ENCODE data around the gene KMT2B. TPM values are rescaled to one million over a fixed set of nuclear protein-coding genes. Genes with fewer than 3 reads are reported as not detected.
A peak's percentile ranks its signal among the peaks of the same experiment; 100 is the strongest.
"Not testable (repeated sequence)": the region's sequence is repeated elsewhere in the genome, so short reads cannot be mapped to it uniquely, and the experiment has no call there.

KMT2B gene
- total RNA-seq, 1 donor from 2014 or later = 65.6 TPM

- H3K27me3 Mint-ChIP-seq = peaks cover 41% of the 10 kb centered on the region
- peak; percentile 57 for ATAC-seq (ENCODE audit: low read depth)
- no peaks in the 10 kb centered on the region for H3K36me3 Mint-ChIP-seq (ENCODE audit: low read depth)
- DNase-seq = no peak
- intact Hi-C loops (cut with micrococcal nuclease) = no loop called here
- TF ChIP-seq, protein P1, sequence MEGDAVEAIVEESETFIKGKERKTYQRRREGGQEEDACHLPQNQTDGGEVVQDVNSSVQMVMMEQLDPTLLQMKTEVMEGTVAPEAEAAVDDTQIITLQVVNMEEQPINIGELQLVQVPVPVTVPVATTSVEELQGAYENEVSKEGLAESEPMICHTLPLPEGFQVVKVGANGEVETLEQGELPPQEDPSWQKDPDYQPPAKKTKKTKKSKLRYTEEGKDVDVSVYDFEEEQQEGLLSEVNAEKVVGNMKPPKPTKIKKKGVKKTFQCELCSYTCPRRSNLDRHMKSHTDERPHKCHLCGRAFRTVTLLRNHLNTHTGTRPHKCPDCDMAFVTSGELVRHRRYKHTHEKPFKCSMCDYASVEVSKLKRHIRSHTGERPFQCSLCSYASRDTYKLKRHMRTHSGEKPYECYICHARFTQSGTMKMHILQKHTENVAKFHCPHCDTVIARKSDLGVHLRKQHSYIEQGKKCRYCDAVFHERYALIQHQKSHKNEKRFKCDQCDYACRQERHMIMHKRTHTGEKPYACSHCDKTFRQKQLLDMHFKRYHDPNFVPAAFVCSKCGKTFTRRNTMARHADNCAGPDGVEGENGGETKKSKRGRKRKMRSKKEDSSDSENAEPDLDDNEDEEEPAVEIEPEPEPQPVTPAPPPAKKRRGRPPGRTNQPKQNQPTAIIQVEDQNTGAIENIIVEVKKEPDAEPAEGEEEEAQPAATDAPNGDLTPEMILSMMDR (IDR thresholded peaks at IDR 0.05) = no peak
- H3K4me1 Mint-ChIP-seq = peaks cover 8% of the 10 kb centered on the region
- H3K27ac Mint-ChIP-seq = no peak overlapping the region
- POLR2A ChIA-PET = interaction anchor here (1.1 kb wide), 1 partner anchor 25 kb away, joined by 3 read pairs; the partner anchor contains the start of gene COX6B1
- peak overlapping the region; percentile 66 for H3K4me3 Mint-ChIP-seq
- H3K9me3 Mint-ChIP-seq = no peaks in the 10 kb centered on the region
- CTCF ChIA-PET = interaction anchor here (1.1 to 1.3 kb wide), 2 partner anchors 22 to 125 kb away, joined by 3 to 5 read pairs; no protein-coding TSS in a partner anchor
Observed at GRCh38 chr19:35673121-35673804, 44.5 kb upstream of the KMT2B start.

- H3K27me3 Mint-ChIP-seq = peaks cover 30% of the 10 kb centered on the region
Observed at GRCh38 chr19:35675589-35676140, 42.1 kb upstream of the KMT2B start.

DNA sequence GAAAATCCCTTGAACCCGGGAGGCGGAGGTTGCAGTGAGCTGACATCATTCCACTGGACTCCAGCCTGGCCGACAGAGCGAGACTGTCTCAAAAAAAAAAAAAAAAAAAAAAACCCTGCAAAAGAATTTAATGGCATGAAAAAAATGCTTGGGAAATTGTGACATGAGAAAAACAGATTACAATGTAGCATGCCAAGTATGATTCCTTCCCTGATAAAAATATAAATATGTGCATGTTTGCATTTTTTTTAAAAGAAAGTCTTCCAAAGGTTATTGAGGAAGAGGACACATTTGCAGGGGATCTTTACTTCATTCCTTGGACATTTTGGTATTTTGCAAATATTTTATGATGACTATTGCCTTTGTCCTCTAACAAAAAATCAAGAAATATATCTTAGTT, 28.0 kb upstream of the KMT2B start:
- intact Hi-C loops (cut with micrococcal nuclease) = loop anchor here (5.0 kb wide), 1 partner anchor 87 kb away; the partner anchor contains the start of gene ARHGAP33
- Mint-ChIP-seq H3K4me3 (no peak overlapping the region), H3K36me3 (ENCODE audit: low read depth) (no peaks in the 10 kb centered on the region), H3K4me1 (no peaks in the 10 kb centered on the region), H3K27ac (no peak overlapping the region), H3K9me3 (no peaks in the 10 kb centered on the region), H3K27me3 (peaks cover 4% of the 10 kb centered on the region)
- ChIA-PET CTCF (no interaction called here), POLR2A (no interaction called here)
- TF ChIP-seq, protein P1 (IDR thresholded peaks at IDR 0.05) = no peak
- DNase-seq (no peak), ATAC-seq (ENCODE audit: low read depth) (no peak)

More at GRCh38 chr19:35675589-35676140, 42.1 kb upstream of the KMT2B start:
- Mint-ChIP-seq H3K36me3 (ENCODE audit: low read depth) (no peaks in the 10 kb centered on the region), H3K9me3 (no peaks in the 10 kb centered on the region), H3K4me1 (peaks cover 8% of the 10 kb centered on the region), H3K4me3 (no peak overlapping the region), H3K27ac (no peak overlapping the region)
- CTCF ChIA-PET = no interaction called here
- DNase-seq = no peak
- TF ChIP-seq, protein P1 (IDR thresholded peaks at IDR 0.05) = no peak
- ATAC-seq (ENCODE audit: low read depth) = no peak
- intact Hi-C loops (cut with micrococcal nuclease) = no loop called here
- POLR2A ChIA-PET = no interaction called here

- H3K27me3 Mint-ChIP-seq; CTCF ChIA-PET; H3K4me1 Mint-ChIP-seq; H3K27ac Mint-ChIP-seq; POLR2A ChIA-PET; H3K4me3 Mint-ChIP-seq; ATAC-seq (ENCODE audit: low read depth); H3K9me3 Mint-ChIP-seq; H3K36me3 Mint-ChIP-seq (ENCODE audit: low read depth); DNase-seq: not testable (repeated sequence)
- intact Hi-C loops (cut with micrococcal nuclease) = loop anchor here (5.0 kb wide), 1 partner anchor 86 kb away; the partner anchor contains the start of gene ARHGAP33
Observed at GRCh38 chr19:35691106-35691505, 26.7 kb upstream of the KMT2B start.

DNA sequence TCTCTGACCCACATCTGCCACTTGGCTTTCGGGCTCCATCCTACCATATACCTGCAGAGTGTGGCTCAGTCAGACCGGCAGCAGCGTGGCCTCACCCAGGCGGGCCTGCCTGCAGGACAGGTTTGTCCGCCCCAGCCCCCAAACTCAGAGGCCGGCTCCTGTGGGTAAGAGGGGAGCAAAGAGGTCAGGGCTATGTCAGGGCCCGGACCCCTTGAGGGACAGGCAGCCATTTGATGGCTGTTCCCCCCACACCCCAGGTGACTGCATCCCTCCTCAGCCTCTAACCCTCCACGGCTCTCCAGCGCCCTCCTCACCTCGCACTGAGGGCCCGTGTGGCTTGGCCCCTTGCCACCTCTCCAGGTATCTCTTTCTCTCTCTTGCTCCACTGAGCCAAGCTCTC, 25.8 kb upstream of the KMT2B start:
- ChIA-PET POLR2A (interaction anchor here (0.7 to 1.5 kb wide), 3 partner anchors 10 to 380 kb away, joined by 4 to 6 read pairs (median 6); partner anchors contain the start of gene FFAR1), CTCF (interaction anchor here (1.4 to 1.6 kb wide), 3 partner anchors 24 to 190 kb away, joined by 5 to 6 read pairs (median 5); no protein-coding TSS in a partner anchor)
- Mint-ChIP-seq H3K4me1 (peaks cover 2% of the 10 kb centered on the region), H3K27me3 (peaks cover 4% of the 10 kb centered on the region), H3K4me3 (no peak overlapping the region), H3K36me3 (ENCODE audit: low read depth) (no peaks in the 10 kb centered on the region), H3K9me3 (no peaks in the 10 kb centered on the region), H3K27ac (no peak overlapping the region)
- TF ChIP-seq, protein P1 (IDR thresholded peaks at IDR 0.05) = no peak
- intact Hi-C loops (cut with micrococcal nuclease) = loop anchor here (2.0 to 5.0 kb wide), 3 partner anchors 49 to 85 kb away; partner anchors contain the start of genes ARHGAP33 and LIN37
- ATAC-seq (ENCODE audit: low read depth) (no peak), DNase-seq (no peak)

Measured in activated B cell treated with CpG ODN at 0.5 μM for 24 hours (primary cell).